Karpas-422 (cell line): Measurements from ENCODE around the gene VLDLR. TPM values are rescaled to one million over a fixed set of nuclear protein-coding genes. Genes with fewer than 3 reads are reported as not detected.

ENCODE experiments used
- DNase-seq: peaks from one replicate; pipeline ENCODE4 v3.0.0-alpha.2; 2015
- H2AFZ ChIP-seq: fragments of 200-600 bp; sonication (generic); 2 replicates; pipeline ENCODE4 v1.6.1; 2014; ENCODE audit warnings: antibody characterized with exemption, low read length, mixed read lengths
- H3K27ac ChIP-seq: fragments of 200-600 bp; sonication (generic); 2 replicates; pipeline ENCODE4 v1.5.1; 2014; ENCODE audit warnings: mild to moderate bottlenecking, low read length, moderate library complexity
- H3K27me3 ChIP-seq: fragments of 200-600 bp; sonication (generic); 2 replicates; pipeline ENCODE4 v1.6.1; 2014; ENCODE audit warnings: low read length, mixed read lengths
- H3K36me3 ChIP-seq: fragments of 200-600 bp; sonication (generic); 2 replicates; pipeline ENCODE4 v1.6.1; 2014; ENCODE audit warnings: low read length, mixed read lengths; ENCODE audit not compliant: insufficient read depth
- H3K4me1 ChIP-seq: fragments of 200-600 bp; sonication (generic); 2 replicates; pipeline ENCODE4 v1.6.1; 2014; ENCODE audit warnings: mild to moderate bottlenecking, low read length, mixed read lengths
- H3K4me2 ChIP-seq: fragments of 200-600 bp; sonication (generic); 2 replicates; pipeline ENCODE4 v1.6.1; 2014; ENCODE audit warnings: low read length, low read depth, mild to moderate bottlenecking; ENCODE audit not compliant: poor library complexity, severe bottlenecking
- H3K4me3 ChIP-seq: fragments of 200-600 bp; sonication (generic); 2 replicates; pipeline ENCODE4 v1.5.1; 2014; ENCODE audit warnings: mild to moderate bottlenecking, antibody characterized with exemption, low read length, mixed read lengths
- H3K79me2 ChIP-seq: fragments of 200-600 bp; sonication (generic); 2 replicates; pipeline ENCODE4 v1.6.1; 2014; ENCODE audit warnings: mild to moderate bottlenecking, low read length, mixed read lengths
- H3K9ac ChIP-seq: fragments of 200-600 bp; sonication (generic); 2 replicates; pipeline ENCODE4 v1.6.0; 2014; ENCODE audit warnings: low read length
- H3K9me2 ChIP-seq: fragments of 200-600 bp; sonication (generic), shearing (Covaris generic); replicated peaks from 2 replicates; pipeline ENCODE4 v1.6.0; 2014; ENCODE audit warnings: mild to moderate bottlenecking, low read length, moderate library complexity; ENCODE audit not compliant: insufficient read depth
- H3K9me3 ChIP-seq: fragments of 300-700, 200-600 bp; sonication (generic); 2 replicates; pipeline ENCODE4 v1.6.1; 2014; ENCODE audit warnings: low read length, mixed read lengths
- H4K20me1 ChIP-seq: fragments of 200-600 bp; sonication (generic); 2 replicates; pipeline ENCODE4 v1.6.1; 2014; ENCODE audit warnings: mild to moderate bottlenecking, antibody characterized with exemption, low read length, low read depth; ENCODE audit not compliant: insufficient read depth
- total RNA-seq: library from RNA; depleted of rRNA; stranded (reverse); fragments of >200 nt; shearing (Covaris generic); gene quantifications from 2 replicates; pipeline ENCODE4 v1.2.3, GENCODE V29; 2014; ENCODE audit warnings: low replicate concordance

The VLDLR gene
- total RNA-seq, 1 experiment from 2014 or later, result 31.5 TPM

GRCh38 chr9:2611961-2612360 is 9.6 kb upstream of the VLDLR start:
- H4K20me1 ChIP-seq, result no peaks in the 10 kb centered on the region
- no peaks in the 10 kb centered on the region for H3K9me2 ChIP-seq
- no peaks in the 10 kb centered on the region for H3K9me3 ChIP-seq
- no peaks in the 10 kb centered on the region for H3K4me1 ChIP-seq
- no peak overlapping the region for H2AFZ ChIP-seq
- no peak overlapping the region for H3K27ac ChIP-seq
- no peak for DNase-seq
- H3K4me2 ChIP-seq, result no peak overlapping the region
- H3K36me3 ChIP-seq, result no peaks in the 10 kb centered on the region
- no peak overlapping the region for H3K4me3 ChIP-seq
- no peaks in the 10 kb centered on the region for H3K79me2 ChIP-seq
- H3K9ac ChIP-seq, result no peak overlapping the region
- no peaks in the 10 kb centered on the region for H3K27me3 ChIP-seq

- H3K79me2 ChIP-seq, result no peaks in the 10 kb centered on the region
- H2AFZ ChIP-seq, result no peak overlapping the region
- H3K4me1 ChIP-seq, result no peaks in the 10 kb centered on the region
- no peaks in the 10 kb centered on the region for H4K20me1 ChIP-seq
- H3K27ac ChIP-seq, result no peak overlapping the region
- no peak overlapping the region for H3K4me3 ChIP-seq
- DNase-seq, result no peak
- no peak overlapping the region for H3K9ac ChIP-seq
- no peaks in the 10 kb centered on the region for H3K36me3 ChIP-seq
- no peak overlapping the region for H3K4me2 ChIP-seq
- H3K9me3 ChIP-seq, result no peaks in the 10 kb centered on the region
- no peaks in the 10 kb centered on the region for H3K9me2 ChIP-seq
- H3K27me3 ChIP-seq, result no peaks in the 10 kb centered on the region
Observed at GRCh38 chr9:2613730-2614271, 7.8 kb upstream of the VLDLR start.

- Histone ChIP-seq H3K27me3 (no peaks in the 10 kb centered on the region), H3K4me2 (no peak overlapping the region), H3K9me3 (no peaks in the 10 kb centered on the region), H3K4me1 (no peaks in the 10 kb centered on the region), H3K9me2 (no peaks in the 10 kb centered on the region), H3K27ac (no peak overlapping the region), H3K4me3 (no peak overlapping the region), H2AFZ (no peak overlapping the region), H3K79me2 (no peaks in the 10 kb centered on the region), H4K20me1 (no peaks in the 10 kb centered on the region), H3K9ac (no peak overlapping the region), H3K36me3 (no peaks in the 10 kb centered on the region)
- DNase-seq, result no peak
Observed at GRCh38 chr9:2615497-2615896, 6.1 kb upstream of the VLDLR start.

GRCh38 chr9:2616692-2617377 is 4.8 kb upstream of the VLDLR start:
- Histone ChIP-seq H3K9me2 (no peaks in the 10 kb centered on the region), H3K4me1 (peaks cover 9% of the 10 kb centered on the region), H3K9ac (no peak overlapping the region), H3K4me2 (no peak overlapping the region), H4K20me1 (no peaks in the 10 kb centered on the region), H3K4me3 (no peak overlapping the region), H3K9me3 (no peaks in the 10 kb centered on the region), H3K79me2 (no peaks in the 10 kb centered on the region), H3K27me3 (no peaks in the 10 kb centered on the region), H3K36me3 (no peaks in the 10 kb centered on the region), H2AFZ (no peak overlapping the region), H3K27ac (no peak overlapping the region)
- DNase-seq, result no peak

- Histone ChIP-seq H4K20me1 (no peaks in the 10 kb centered on the region), H3K9ac (no peak overlapping the region), H3K9me3 (no peaks in the 10 kb centered on the region), H3K27me3 (no peaks in the 10 kb centered on the region), H3K4me2 (no peak overlapping the region), H3K4me1 (peaks cover 14% of the 10 kb centered on the region), H3K27ac (no peak overlapping the region), H3K79me2 (peaks cover 11% of the 10 kb centered on the region), H3K9me2 (no peaks in the 10 kb centered on the region), H2AFZ (no peak overlapping the region), H3K4me3 (no peak overlapping the region), H3K36me3 (no peaks in the 10 kb centered on the region)
- no peak for DNase-seq
Observed at GRCh38 chr9:2618289-2618688, 3.3 kb upstream of the VLDLR start.

- Histone ChIP-seq H3K79me2 (peaks cover 39% of the 10 kb centered on the region), H3K9me2 (no peaks in the 10 kb centered on the region), H3K27me3 (no peaks in the 10 kb centered on the region), H3K9me3 (no peaks in the 10 kb centered on the region), H3K9ac (peak overlapping the region; percentile 75), H3K4me1 (peaks cover 35% of the 10 kb centered on the region), H3K36me3 (no peaks in the 10 kb centered on the region), H3K27ac (no peak overlapping the region), H3K4me3 (peak overlapping the region; percentile 68; the same call in 1 of the 2 replicates), H2AFZ (no peak overlapping the region; the same call in 1 of the 2 replicates), H3K4me2 (peak overlapping the region; percentile 57), H4K20me1 (no peaks in the 10 kb centered on the region)
- DNase-seq, result no peak
Observed at GRCh38 chr9:2620919-2621721, 467 bp upstream of the VLDLR start.

GRCh38 chr9:2622461-2623287 is 1.1 kb downstream of the VLDLR start:
- H3K79me2 ChIP-seq, result peaks cover 52% of the 10 kb centered on the region
- H3K9ac ChIP-seq, result peak overlapping the region; percentile 75
- DNase-seq, result no peak
- 0 out of 2 replicates have a peak overlapping the region, but pooled peaks have one; percentile 23 for H3K27ac ChIP-seq
- no peaks in the 10 kb centered on the region for H3K9me3 ChIP-seq
- H2AFZ ChIP-seq, result no peak overlapping the region
- no peaks in the 10 kb centered on the region for H4K20me1 ChIP-seq
- no peaks in the 10 kb centered on the region for H3K9me2 ChIP-seq
- no peaks in the 10 kb centered on the region for H3K27me3 ChIP-seq
- H3K4me2 ChIP-seq, result peak overlapping the region; percentile 57
- H3K4me1 ChIP-seq, result peaks cover 35% of the 10 kb centered on the region
- no peaks in the 10 kb centered on the region for H3K36me3 ChIP-seq
- peak overlapping the region; percentile 68 for H3K4me3 ChIP-seq
